Mesothelial cell of epicardium (in vitro differentiated cells): ENCODE measurements around the gene FGD3. TPM values are rescaled to one million over a fixed set of nuclear protein-coding genes. Genes with fewer than 3 reads are reported as not detected.

Source experiments
- DNase-seq, 2 experiments: peaks; one replicate each; pipeline ENCODE4 v3.0.0; 2021; ENCODE audit warnings: low spot score in 2 of 2; ENCODE audit not compliant: unreplicated experiment in 2 of 2
- H3K27ac Mint-ChIP-seq: 2 replicates; pipeline ENCODE4 v1.8.0; 2021; ENCODE audit warnings: mixed read lengths
- H3K27me3 Mint-ChIP-seq: 2 replicates; pipeline ENCODE4 v1.8.0; 2021; ENCODE audit warnings: low read depth, mixed read lengths
- H3K36me3 Mint-ChIP-seq: 2 replicates; pipeline ENCODE4 v1.8.0; 2021; ENCODE audit warnings: mixed read lengths
- H3K4me1 Mint-ChIP-seq: 2 replicates; pipeline ENCODE4 v1.8.0; 2021; ENCODE audit warnings: mixed read lengths
- H3K4me3 Mint-ChIP-seq: 2 replicates; pipeline ENCODE4 v1.8.0; 2021; ENCODE audit warnings: mild to moderate bottlenecking, moderate library complexity, mixed read lengths
- H3K9me3 Mint-ChIP-seq: 2 replicates; pipeline ENCODE4 v1.8.0; 2021; ENCODE audit warnings: mixed read lengths
- CTCF ChIP-seq: fragments of 200-600 bp; sonication (generic); IDR thresholded peaks from one replicate; pipeline ENCODE4 v1.5.0; 2021; ENCODE audit warnings: antibody characterized with exemption; ENCODE audit not compliant: unreplicated experiment
- total RNA-seq: library from RNA; stranded (reverse); gene quantifications from 3 replicates; pipeline ENCODE4 v1.2.1, GENCODE V29; 2021

Gene FGD3
- total RNA-seq, 1 donor from 2014 or later = 36.3 TPM

- TF ChIP-seq CTCF = no peak
- H3K27me3 Mint-ChIP-seq = no peaks in the 10 kb centered on the region
- H3K9me3 Mint-ChIP-seq = peaks cover 32% of the 10 kb centered on the region
- H3K27ac Mint-ChIP-seq = no peak overlapping the region
- peaks cover 40% of the 10 kb centered on the region for H3K36me3 Mint-ChIP-seq
- peaks cover 37% of the 10 kb centered on the region for H3K4me1 Mint-ChIP-seq
- no peak for DNase-seq
- H3K4me3 Mint-ChIP-seq = no peak overlapping the region
Observed at GRCh38 chr9:92980085-92980745, 32.9 kb downstream of the FGD3 start.

GRCh38 chr9:92982130-92982529 is 34.8 kb downstream of the FGD3 start:
- H3K9me3 Mint-ChIP-seq = peaks cover 47% of the 10 kb centered on the region
- H3K4me3 Mint-ChIP-seq = no peak overlapping the region
- H3K36me3 Mint-ChIP-seq = peaks cover 58% of the 10 kb centered on the region
- DNase-seq = no peak
- peaks cover 27% of the 10 kb centered on the region for H3K4me1 Mint-ChIP-seq
- no peak overlapping the region for H3K27ac Mint-ChIP-seq
- H3K27me3 Mint-ChIP-seq = no peaks in the 10 kb centered on the region
- no peak for TF ChIP-seq CTCF

GRCh38 chr9:92983984-92984589 is 36.8 kb downstream of the FGD3 start:
- Mint-ChIP-seq H3K36me3 (peaks cover 70% of the 10 kb centered on the region), H3K9me3 (peaks cover 59% of the 10 kb centered on the region), H3K4me1 (peaks cover 25% of the 10 kb centered on the region), H3K27ac (no peak overlapping the region), H3K27me3 (no peaks in the 10 kb centered on the region), H3K4me3 (no peak overlapping the region)
- TF ChIP-seq CTCF = no peak
- DNase-seq = no peak

GRCh38 chr9:92984976-92985375 is 37.7 kb downstream of the FGD3 start:
- Mint-ChIP-seq H3K4me3 (no peak overlapping the region), H3K27ac (no peak overlapping the region), H3K4me1 (peaks cover 18% of the 10 kb centered on the region), H3K27me3 (no peaks in the 10 kb centered on the region), H3K36me3 (peaks cover 72% of the 10 kb centered on the region), H3K9me3 (peaks cover 67% of the 10 kb centered on the region)
- no peak for DNase-seq
- no peak for TF ChIP-seq CTCF

- H3K4me3 Mint-ChIP-seq = no peak overlapping the region
- peak; percentile 34 for TF ChIP-seq CTCF
- H3K27me3 Mint-ChIP-seq = no peaks in the 10 kb centered on the region
- H3K4me1 Mint-ChIP-seq = peaks cover 18% of the 10 kb centered on the region
- peaks cover 76% of the 10 kb centered on the region for H3K36me3 Mint-ChIP-seq
- no peak for DNase-seq
- H3K27ac Mint-ChIP-seq = peak overlapping the region; percentile 52
- H3K9me3 Mint-ChIP-seq = peaks cover 71% of the 10 kb centered on the region
Observed at GRCh38 chr9:92986176-92987119, 39.1 kb downstream of the FGD3 start.
